B cell (primary cell): ENCODE measurements around the gene NLRP1. TPM values are rescaled to one million over a fixed set of nuclear protein-coding genes. Genes with fewer than 3 reads are reported as not detected.

ENCODE experiments used
- ATAC-seq: fragments of 200-7000 bp; cut with Tn5 transposase; one replicate; pipeline ENCODE4 v1.10.0; 2021; ENCODE audit warnings: low read depth, mild to moderate bottlenecking, moderate number of reproducible peaks, moderate library complexity
- CTCF ChIA-PET: fragments of 350-600 bp; sonication (Branson Sonifier 250); formaldehyde crosslinking; loops from one replicate; lab custom pipeline; 2021; ENCODE audit warnings: antibody characterized with exemption, inconsistent platforms; lab: Charles Lee
- POLR2A ChIA-PET: fragments of 350-600 bp; sonication (Branson Sonifier 250); formaldehyde crosslinking; loops from one replicate; lab custom pipeline; 2021; ENCODE audit warnings: antibody characterized with exemption; lab: Charles Lee
- DNase-seq: peaks from one replicate; pipeline ENCODE4 v3.0.0; 2013
- H2AFZ ChIP-seq: 2 replicates; pipeline ENCODE4 v1.6.1; 2012; ENCODE audit warnings: mild to moderate bottlenecking, low read depth, low read length; ENCODE audit not compliant: insufficient read depth, poor library complexity, severe bottlenecking
- H3K27ac ChIP-seq, 2 donors: 1 replicate in 1 of 2; 2 replicates in 1 of 2; pipeline ENCODE4 v1.5.1; 2012 to 2013; ENCODE audit warnings: low read length in 2 of 2, mild to moderate bottlenecking in 2 of 2, moderate library complexity in 1 of 2
- H3K27me3 ChIP-seq, 4 experiments: fragments of 200-600 bp in 1 of 4; sonication (generic) in 1 of 4; replicated peaks in 1 of 4; 1 replicate in 2 of 4; 2 replicates in 2 of 4; pipeline versions ENCODE4 v1.6.1 to v1.7.0; 2013 to 2016; ENCODE audit warnings: low read length in 3 of 4, mild to moderate bottlenecking in 2 of 4, mixed read lengths in 1 of 4, moderate library complexity in 1 of 4; ENCODE audit not compliant: insufficient read depth in 4 of 4, control insufficient read depth in 3 of 4; ENCODE audit errors: control extremely low read depth in 1 of 4
- H3K36me3 ChIP-seq, 2 experiments: replicated peaks in 1 of 2; 1 replicate in 1 of 2; 2 replicates in 1 of 2; pipeline versions ENCODE4 v1.6.1 to v1.7.1; 2013; ENCODE audit warnings: low read length in 1 of 2; ENCODE audit not compliant: insufficient read depth in 2 of 2, control insufficient read depth in 1 of 2; ENCODE audit errors: control extremely low read depth in 1 of 2, extremely low read depth in 1 of 2
- H3K4me1 ChIP-seq, 2 donors: fragments of 200-600 bp in 1 of 2; sonication (generic) in 1 of 2; 1 replicate in 1 of 2; 2 replicates in 1 of 2; pipeline versions ENCODE4 v1.5.1 to v1.6.1; 2013 to 2017; ENCODE audit warnings: low read length in 2 of 2; ENCODE audit not compliant: control insufficient read depth in 2 of 2, insufficient read depth in 2 of 2
- H3K4me2 ChIP-seq: replicated peaks from 2 replicates; pipeline ENCODE3; 2012; ENCODE audit warnings: mild to moderate bottlenecking, low read depth, low read length; ENCODE audit not compliant: poor library complexity, severe bottlenecking
- H3K4me3 ChIP-seq, 5 experiments: fragments of 200-600 bp in 1 of 5; sonication (generic) in 1 of 5; 1 replicate in 3 of 5; 2 replicates in 2 of 5; pipeline versions ENCODE4 v1.5.1 to v1.7.0; 2011 to 2016; ENCODE audit warnings: low read length in 4 of 5, mild to moderate bottlenecking in 4 of 5, low read depth in 2 of 5, control low read depth in 1 of 5, moderate library complexity in 1 of 5; ENCODE audit not compliant: insufficient read depth in 1 of 5; ENCODE audit errors: control extremely low read depth in 1 of 5, extremely low read depth in 1 of 5
- H3K79me2 ChIP-seq: fragments of 200-600 bp; sonication (generic); one replicate; pipeline ENCODE4 v1.6.0; 2016; ENCODE audit warnings: low read length; ENCODE audit not compliant: control insufficient read depth, insufficient read depth
- H3K9ac ChIP-seq: fragments of 200-600 bp; sonication (generic); 2 replicates; pipeline ENCODE4 v1.6.1; 2017; ENCODE audit warnings: mild to moderate bottlenecking, low read length, moderate library complexity
- H3K9me3 ChIP-seq, 3 donors: one replicate each; pipeline versions ENCODE4 v1.6.1 to v1.7.1; 2013; ENCODE audit warnings: low read length in 2 of 3; ENCODE audit not compliant: control insufficient read depth in 2 of 3, insufficient read depth in 1 of 3; ENCODE audit errors: control extremely low read depth in 1 of 3
- H4K20me1 ChIP-seq: 2 replicates; pipeline ENCODE4 v1.6.0; 2012; ENCODE audit warnings: mild to moderate bottlenecking, low read length; ENCODE audit not compliant: insufficient read depth, control insufficient read depth, poor library complexity, severe bottlenecking
- H3K27ac Mint-ChIP-seq: one replicate; pipeline ENCODE4 v1.8.0; 2021; ENCODE audit warnings: mixed read lengths
- H3K27me3 Mint-ChIP-seq: one replicate; pipeline ENCODE4 v1.8.0; 2021; ENCODE audit warnings: mixed read lengths
- H3K4me1 Mint-ChIP-seq: one replicate; pipeline ENCODE4 v1.8.0; 2021; ENCODE audit warnings: mixed read lengths
- H3K4me3 Mint-ChIP-seq: one replicate; pipeline ENCODE4 v1.8.0; 2021; ENCODE audit warnings: mixed read lengths
- H3K9me3 Mint-ChIP-seq: one replicate; pipeline ENCODE4 v1.8.0; 2022; ENCODE audit warnings: mixed read lengths; ENCODE audit not compliant: insufficient read depth
- EZH2 ChIP-seq: IDR thresholded peaks from 2 replicates; pipeline ENCODE4 v1.6.1; 2012; ENCODE audit warnings: borderline replicate concordance, low read depth, mild to moderate bottlenecking, moderate library complexity, low read length; ENCODE audit not compliant: insufficient read depth, poor library complexity, severe bottlenecking
- WGBS: methylation state at CpG from one replicate; pipeline ENCODE4 v1.1.5; 2013; ENCODE audit warnings: missing lambda C conversion rate; ENCODE audit not compliant: insufficient coverage; 5-methylcytosine and 5-hydroxymethylcytosine counted together
- intact Hi-C: fragments of 100-400 bp; cut with micrococcal nuclease; formaldehyde crosslinking; loops from one replicate; pipeline ENCODE4 v1.10.0; 2022
- polyA plus RNA-seq: library from polyadenylated mRNA; depleted of rRNA; stranded (reverse); fragments of >200 nt; gene quantifications from 2 replicates; pipeline ENCODE4 v1.2.3, GENCODE V29; 2012
- total RNA-seq, 2 donors: library from RNA; stranded (reverse); fragments of 120-200 nt in 1 of 2; gene quantifications; 1 replicate in 1 of 2; 2 replicates in 1 of 2; pipeline versions ENCODE4 v1.2.3 to v1.2.4, GENCODE V29; 2013 to 2022
- TF ChIP-seq, protein P1 (sequence below): fragments of 200-600 bp; IDR thresholded peaks from one replicate; pipeline ENCODE4 v1.8.0; 2022; ENCODE audit warnings: antibody characterized with exemption, mild to moderate bottlenecking

Gene NLRP1
- total and polyA plus RNA-seq, 2 donors (not counting 1 experiment from before 2014, with no cell fraction given), result 141 to 189 TPM

DNA sequence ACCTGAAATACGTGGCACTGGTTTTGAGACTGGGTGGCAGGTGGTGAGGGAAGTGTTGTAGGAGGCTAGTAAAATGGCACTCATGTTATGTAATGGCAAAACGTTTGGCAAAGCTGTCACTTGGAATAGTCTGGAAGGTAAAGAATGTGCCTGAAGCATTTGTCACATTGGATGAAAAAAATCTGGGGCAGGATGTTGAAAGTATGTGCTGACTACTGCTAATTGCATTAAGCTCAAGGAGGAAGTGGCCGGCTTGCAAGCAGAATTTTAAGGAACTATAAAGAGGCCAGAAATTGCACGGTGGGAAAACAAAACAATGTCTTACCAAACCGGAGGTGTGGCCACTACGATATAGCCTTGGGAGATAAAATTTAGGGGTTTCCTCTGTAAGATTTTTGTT is 26.6 kb upstream of the NLRP1 start:
- POLR2A ChIA-PET, result no interaction called here
- H4K20me1 ChIP-seq, result no peaks in the 10 kb centered on the region
- no peak for TF ChIP-seq EZH2
- TF ChIP-seq, protein P1, sequence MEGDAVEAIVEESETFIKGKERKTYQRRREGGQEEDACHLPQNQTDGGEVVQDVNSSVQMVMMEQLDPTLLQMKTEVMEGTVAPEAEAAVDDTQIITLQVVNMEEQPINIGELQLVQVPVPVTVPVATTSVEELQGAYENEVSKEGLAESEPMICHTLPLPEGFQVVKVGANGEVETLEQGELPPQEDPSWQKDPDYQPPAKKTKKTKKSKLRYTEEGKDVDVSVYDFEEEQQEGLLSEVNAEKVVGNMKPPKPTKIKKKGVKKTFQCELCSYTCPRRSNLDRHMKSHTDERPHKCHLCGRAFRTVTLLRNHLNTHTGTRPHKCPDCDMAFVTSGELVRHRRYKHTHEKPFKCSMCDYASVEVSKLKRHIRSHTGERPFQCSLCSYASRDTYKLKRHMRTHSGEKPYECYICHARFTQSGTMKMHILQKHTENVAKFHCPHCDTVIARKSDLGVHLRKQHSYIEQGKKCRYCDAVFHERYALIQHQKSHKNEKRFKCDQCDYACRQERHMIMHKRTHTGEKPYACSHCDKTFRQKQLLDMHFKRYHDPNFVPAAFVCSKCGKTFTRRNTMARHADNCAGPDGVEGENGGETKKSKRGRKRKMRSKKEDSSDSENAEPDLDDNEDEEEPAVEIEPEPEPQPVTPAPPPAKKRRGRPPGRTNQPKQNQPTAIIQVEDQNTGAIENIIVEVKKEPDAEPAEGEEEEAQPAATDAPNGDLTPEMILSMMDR, result no peak
- H3K9ac ChIP-seq, result no peak overlapping the region
- peaks cover 13% of the 10 kb centered on the region for H3K27me3 Mint-ChIP-seq
- peaks cover 0 to 5% (median 0%) of the 10 kb centered on the region in 4 experiments for H3K27me3 ChIP-seq
- CTCF ChIA-PET, result no interaction called here
- no peak overlapping the region for H3K4me3 ChIP-seq
- no peaks in the 10 kb centered on the region for H3K79me2 ChIP-seq
- intact Hi-C loops, result no loop called here
- H3K36me3 ChIP-seq, result no peaks in the 10 kb centered on the region
- 13% methylated on average over 6 of the region's 6 CpGs for WGBS
- H2AFZ ChIP-seq, result no peak overlapping the region
- DNase-seq (no peak), ATAC-seq (no peak)
- no peak overlapping the region for H3K4me2 ChIP-seq
- no peaks in the 10 kb centered on the region for H3K9me3 ChIP-seq
- H3K4me1 Mint-ChIP-seq, result peaks cover 4% of the 10 kb centered on the region
- H3K9me3 Mint-ChIP-seq, result no peaks in the 10 kb centered on the region
- no peak overlapping the region for H3K4me3 Mint-ChIP-seq
- no peaks in the 10 kb centered on the region for H3K4me1 ChIP-seq
- H3K27ac Mint-ChIP-seq, result no peak overlapping the region
- no peak overlapping the region for H3K27ac ChIP-seq

DNA sequence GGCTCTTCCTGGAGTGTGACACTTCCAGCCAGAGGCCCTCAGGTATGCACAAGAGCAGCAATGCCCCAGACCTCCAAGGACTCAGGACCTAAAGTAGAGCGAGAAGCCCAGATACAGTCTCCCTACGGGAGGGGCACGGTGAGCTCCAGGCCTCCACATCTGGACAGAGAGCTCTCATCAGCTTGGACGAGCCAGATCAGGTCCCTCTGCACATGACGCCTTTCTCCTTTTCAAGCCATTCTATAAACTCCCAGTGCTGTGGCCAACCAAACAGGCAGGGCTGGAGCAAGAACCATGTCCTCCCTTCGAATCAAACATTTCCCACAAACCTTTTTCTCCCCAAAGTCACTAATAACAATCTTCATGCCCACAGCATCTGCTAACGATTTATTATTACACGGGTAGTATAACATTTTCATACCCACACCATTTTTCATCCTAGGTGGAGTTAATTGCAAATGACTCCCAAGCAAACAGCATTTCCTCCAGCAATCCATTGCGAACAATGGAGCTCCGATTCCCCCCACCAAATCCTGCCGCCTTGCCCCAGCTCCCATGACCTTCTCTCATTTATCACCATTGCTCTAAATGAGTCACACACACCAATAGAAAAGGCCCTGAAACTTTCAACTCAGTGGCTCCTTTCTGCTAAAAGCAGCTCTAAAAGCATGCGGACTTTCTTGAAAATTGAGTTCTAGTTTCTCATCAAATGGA is 24.2 kb upstream of the NLRP1 start:
- H3K4me3 ChIP-seq, result no peak overlapping the region
- POLR2A ChIA-PET, result no interaction called here
- H3K27me3 ChIP-seq, result peaks cover 0 to 5% (median 0%) of the 10 kb centered on the region in 4 experiments
- no peaks in the 10 kb centered on the region for H3K4me1 ChIP-seq
- DNase-seq (no peak), ATAC-seq (no peak)
- Mint-ChIP-seq H3K4me1 (peaks cover 4% of the 10 kb centered on the region), H3K4me3 (no peak overlapping the region), H3K27ac (no peak overlapping the region), H3K27me3 (peaks cover 17% of the 10 kb centered on the region), H3K9me3 (no peaks in the 10 kb centered on the region)
- no peak overlapping the region for H3K27ac ChIP-seq
- no peaks in the 10 kb centered on the region for H3K36me3 ChIP-seq
- CTCF ChIA-PET, result interaction anchor here (1.0 kb wide), 1 partner anchor 16 kb away, joined by 5 read pairs; no protein-coding TSS in a partner anchor
- intact Hi-C loops, result no loop called here
- no peaks in the 10 kb centered on the region for H4K20me1 ChIP-seq
- no peak overlapping the region for H2AFZ ChIP-seq
- no peaks in the 10 kb centered on the region for H3K9me3 ChIP-seq
- no peak overlapping the region for H3K9ac ChIP-seq
- H3K4me2 ChIP-seq, result no peak overlapping the region
- no peaks in the 10 kb centered on the region for H3K79me2 ChIP-seq
- 91% methylated on average over 11 of the region's 12 CpGs for WGBS
- no peak for TF ChIP-seq EZH2
- TF ChIP-seq, protein P1, result no peak
